GM12878 (cell line): ENCODE measurements around the gene CTNNBL1. TPM values are rescaled to one million over a fixed set of nuclear protein-coding genes. Genes with fewer than 3 reads are reported as not detected.

Source experiments
- ATAC-seq: fragments of 200-7000 bp; cut with Tn5 transposase; 3 replicates; pipeline ENCODE4 v1.9.1; 2020; ENCODE audit warnings: mild to moderate bottlenecking, moderate library complexity
- BruUV-seq: library from RNA; stranded (reverse); fragments of 400-500 nt; replicated peaks from 2 replicates; lab custom pipeline; 2021; lab: Mats Ljungman, UMichigan
- CTCF ChIA-PET: fragments of 300-600 bp; sonication (Branson Sonifier 250); formaldehyde crosslinking; extraction: SDS; loops from one replicate; lab custom pipeline; 2021; ENCODE audit warnings: inconsistent platforms; lab: Yijun Ruan, JAX
- POLR2A ChIA-PET: fragments of 350-600 bp; formaldehyde crosslinking; extraction: SDS; loops from one replicate; lab custom pipeline; 2021; ENCODE audit warnings: inconsistent platforms; lab: Charles Lee
- RAD21 ChIA-PET: fragments of 300-600 bp; sonication (Branson Sonifier 250); formaldehyde crosslinking; loops from one replicate; lab custom pipeline; 2023; ENCODE audit warnings: antibody characterized with exemption; ENCODE audit not compliant: unreplicated experiment; lab: Charles Lee
- SMC1A ChIA-PET: fragments of 300-600 bp; sonication (Branson Sonifier 250); formaldehyde crosslinking; loops from one replicate; lab custom pipeline; 2023; ENCODE audit not compliant: unreplicated experiment, uncharacterized antibody; lab: Charles Lee
- DNase-seq: peaks from one replicate; pipeline ENCODE4 v3.0.0-alpha.2; 2011; ENCODE audit warnings: low read depth, low spot score
- FAIRE-seq: peaks from 3 replicates; lab custom pipeline; 2011; peaks lifted over from hg19 to GRCh38; lab: Jason Lieb, UNC
- H2AFZ ChIP-seq: 2 replicates; pipeline ENCODE4 v1.6.0; 2011; ENCODE audit warnings: low read depth, low read length, control low read depth; ENCODE audit not compliant: control insufficient read depth
- H3K27ac ChIP-seq: 2 replicates; pipeline ENCODE4 v1.5.1; 2011; ENCODE audit warnings: control low read depth; ENCODE audit not compliant: control insufficient read depth, insufficient read depth
- H3K27me3 ChIP-seq, 2 experiments: replicated peaks in 1 of 2; 2 replicates each; pipeline versions ENCODE4 v1.6.0 to v1.6.1; 2011; ENCODE audit warnings: low read length in 1 of 2; ENCODE audit not compliant: control insufficient read depth in 2 of 2, insufficient read depth in 2 of 2
- H3K36me3 ChIP-seq, 2 experiments: 2 replicates each; pipeline ENCODE4 v1.5.1; 2011; ENCODE audit warnings: low read length in 1 of 2; ENCODE audit not compliant: control insufficient read depth in 2 of 2, insufficient read depth in 2 of 2
- H3K4me1 ChIP-seq: 2 replicates; pipeline ENCODE4 v1.6.1; 2011; ENCODE audit warnings: mild to moderate bottlenecking, low read length, moderate library complexity, mixed read lengths; ENCODE audit not compliant: control insufficient read depth, insufficient read depth
- H3K4me2 ChIP-seq: 2 replicates; pipeline ENCODE4 v1.6.0; 2011; ENCODE audit warnings: control low read depth; ENCODE audit not compliant: control insufficient read depth, insufficient read depth
- H3K4me3 ChIP-seq: fragments of 200-600 bp; sonication (generic); 2 replicates; pipeline ENCODE4 v1.5.1; 2016
- H3K79me2 ChIP-seq: 2 replicates; pipeline ENCODE4 v1.6.0; 2011; ENCODE audit warnings: low read length; ENCODE audit not compliant: control insufficient read depth, insufficient read depth
- H3K9ac ChIP-seq: 2 replicates; pipeline ENCODE4 v1.8.0; 2011; ENCODE audit warnings: low read length, control low read depth, mixed read lengths; ENCODE audit not compliant: control insufficient read depth, insufficient read depth
- H3K9me3 ChIP-seq: replicated peaks from 3 replicates; pipeline ENCODE4 v1.5.1; 2011; ENCODE audit warnings: mild to moderate bottlenecking, low read length; ENCODE audit not compliant: control insufficient read depth, insufficient read depth
- H4K20me1 ChIP-seq: 2 replicates; pipeline ENCODE4 v1.6.0; 2011; ENCODE audit not compliant: control insufficient read depth, insufficient read depth
- CBX3 ChIP-seq: fragments of 200-600 bp; sonication (generic); IDR thresholded peaks from 2 replicates; pipeline ENCODE4 v1.6.1; 2016; ENCODE audit warnings: low read depth, borderline replicate concordance
- FOXK2 ChIP-seq: fragments of 450-650 bp; IDR thresholded peaks from 2 replicates; pipeline ENCODE4 v1.6.1; 2017; ENCODE audit warnings: mild to moderate bottlenecking, moderate library complexity
- GATAD2B ChIP-seq: fragments of 450-650 bp; conservative IDR thresholded peaks from 2 replicates; pipeline ENCODE4 v1.6.1; 2017; ENCODE audit warnings: low read depth, mild to moderate bottlenecking, moderate library complexity
- HDGF ChIP-seq: fragments of 450-650 bp; IDR thresholded peaks from 2 replicates; pipeline ENCODE4 v1.6.1; 2016; ENCODE audit warnings: antibody characterized with exemption
- JUNB ChIP-seq: IDR thresholded peaks from 2 replicates; pipeline ENCODE4 v1.6.1; 2016; ENCODE audit warnings: antibody characterized with exemption, mild to moderate bottlenecking
- KAT2A ChIP-seq: conservative IDR thresholded peaks from 2 replicates; pipeline ENCODE4 v1.6.1; 2011; ENCODE audit warnings: low read depth, low read length; ENCODE audit not compliant: control insufficient read depth
- MXI1 ChIP-seq: fragments of 150-350 bp; IDR thresholded peaks from 2 replicates; pipeline ENCODE4 v1.6.1; 2011; ENCODE audit warnings: low read depth, mild to moderate bottlenecking, inconsistent platforms, low read length, improper control_type of control experiment
- NR2C1 ChIP-seq: fragments of 450-650 bp; IDR thresholded peaks from 2 replicates; pipeline ENCODE4 v1.6.1; 2017; ENCODE audit warnings: antibody characterized with exemption, mild to moderate bottlenecking, moderate library complexity
- RAD51 ChIP-seq: fragments of 450-650 bp; IDR thresholded peaks from 2 replicates; pipeline ENCODE4 v1.6.1; 2016; ENCODE audit warnings: moderate library complexity, mild to moderate bottlenecking, inconsistent platforms
- SRF ChIP-seq, 2 experiments: IDR thresholded peaks; 2 replicates each; pipeline ENCODE4 v1.6.1; 2011; ENCODE audit warnings: low read depth in 2 of 2, low read length in 2 of 2, mild to moderate bottlenecking in 1 of 2, moderate library complexity in 1 of 2
- ZSCAN29 ChIP-seq: fragments of 450-650 bp; IDR thresholded peaks from 2 replicates; pipeline ENCODE4 v1.6.1; 2017; ENCODE audit warnings: mild to moderate bottlenecking, moderate library complexity
- WGBS: methylation state at CpG from one replicate; pipeline ENCODE4 v1.1.6; 2016; ENCODE audit warnings: low lambda C conversion rate; ENCODE audit not compliant: insufficient replicate concordance, insufficient coverage; ENCODE audit errors: missing lambda C conversion rate; 5-methylcytosine and 5-hydroxymethylcytosine counted together
- in situ Hi-C: fragments of 300-500 bp; cut with MboI; formaldehyde crosslinking; loops from 9 replicates; pipeline ENCODE4 v1.14.3; 2018; ENCODE audit warnings: mixed read lengths
- intact Hi-C: fragments of 100-400 bp; cut with micrococcal nuclease; formaldehyde crosslinking; loops from one replicate; pipeline ENCODE4 v1.14.2; 2022; ENCODE audit not compliant: unreplicated experiment
- polyA plus RNA-seq, 11 experiments: library from polyadenylated mRNA; depleted of rRNA in 4 of 11; unstranded in 6 of 11; stranded (reverse) in 5 of 11; fragments of >200 nt; fragmentation: Nextera tagmentation in 4 of 11; fragmentation: Illumina TruSeq in 1 of 11; extraction: Ambion mirVana in 4 of 11; extraction: Trizol in 1 of 11; gene quantifications; 1 replicate in 1 of 11; 2 replicates in 10 of 11; pipeline versions ENCODE4 v1.2.1 to v1.2.3, GENCODE V29; 2011 to 2016; ENCODE audit warnings: inconsistent platforms in 2 of 11, missing spikeins in 2 of 11, low read depth in 1 of 11
- total RNA-seq, 4 experiments: library from RNA; depleted of rRNA in 3 of 4; stranded (reverse); fragments of >200 nt in 3 of 4; fragmentation: Illumina TruSeq in 1 of 4; extraction: Trizol in 1 of 4; gene quantifications; 2 replicates each; pipeline versions ENCODE4 v1.2.1 to v1.2.3, GENCODE V29; 2013 to 2021
- TF ChIP-seq, protein P1 (sequence below): IDR thresholded peaks from 2 replicates; pipeline ENCODE4 v1.6.1; 2012; ENCODE audit warnings: low read depth, low read length, improper control_type of control experiment
- TF ChIP-seq, protein P2 (sequence below): fragments of 450-650 bp; IDR thresholded peaks from 2 replicates; pipeline ENCODE4 v1.6.1; 2018; ENCODE audit warnings: mild to moderate bottlenecking, low read depth, moderate library complexity; ENCODE audit not compliant: partially characterized antibody
- TF ChIP-seq, protein P3 (sequence below): fragments of 450-650 bp; formaldehyde crosslinking; IDR thresholded peaks from 2 replicates; pipeline ENCODE4 v1.4.0; 2022; ENCODE audit warnings: mild to moderate bottlenecking, moderate library complexity
- TF ChIP-seq, protein P4 (sequence below): IDR thresholded peaks from 2 replicates; pipeline ENCODE4 v1.6.1; 2011; ENCODE audit warnings: borderline replicate concordance, low read depth, mild to moderate bottlenecking, moderate library complexity, mixed read lengths, low read length; ENCODE audit not compliant: insufficient read depth; ENCODE audit errors: extremely low read length

Gene CTNNBL1
- total and polyA plus RNA-seq, 10 of the 15 experiments (the other 5 are each of a cell fraction or from before 2014, with no cell fraction given): 43.1 to 102 (median 67.8) TPM

DNA sequence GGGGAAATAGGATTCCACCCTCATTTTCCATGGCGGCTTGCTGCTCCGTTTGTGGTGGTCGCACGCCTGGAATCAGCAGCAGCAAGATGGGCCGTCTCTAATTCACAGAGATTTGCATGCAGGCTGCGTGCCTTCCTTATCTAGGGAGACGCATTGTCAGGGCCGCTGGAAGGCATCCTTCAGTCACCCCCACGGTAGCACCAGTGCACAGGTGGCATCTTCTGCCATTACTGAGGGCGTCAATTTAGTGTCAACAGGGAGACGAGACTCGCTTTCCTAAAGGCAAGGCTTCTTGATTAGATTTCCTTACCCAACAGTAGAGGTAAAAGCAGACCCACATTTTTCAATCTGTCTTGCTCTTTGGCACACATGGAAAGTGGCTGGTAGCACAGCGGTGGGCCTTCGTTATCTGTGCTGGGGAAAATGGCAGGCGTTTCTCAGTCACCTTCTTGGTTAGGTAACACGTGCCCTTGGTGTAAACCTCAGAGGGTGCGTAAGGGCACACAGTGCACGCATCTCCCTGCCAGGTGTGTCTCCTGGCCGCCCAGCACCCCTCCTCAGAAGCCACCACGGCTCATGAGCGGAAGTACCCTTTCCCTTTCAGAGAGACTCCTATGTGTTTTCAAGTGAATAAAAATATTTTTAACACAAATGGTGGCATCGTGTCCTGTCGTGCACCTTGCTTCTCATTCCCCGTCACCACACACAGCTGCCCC is 181.8 kb downstream of the CTNNBL1 start:
- Histone ChIP-seq H3K36me3 (peaks cover 3 to 6% of the 10 kb centered on the region in 2 experiments; a peak in 3 of 4 replicates), H3K4me3 (no peak overlapping the region), H3K4me1 (no peaks in the 10 kb centered on the region), H2AFZ (no peak overlapping the region), H3K27me3 (no peaks in the 10 kb centered on the region), H3K9ac (no peak overlapping the region), H3K4me2 (no peak overlapping the region), H3K9me3 (no peaks in the 10 kb centered on the region), H3K79me2 (no peaks in the 10 kb centered on the region), H3K27ac (no peak overlapping the region), H4K20me1 (no peaks in the 10 kb centered on the region)
- 96% methylated on average over 24 of the region's 24 CpGs for WGBS
- ATAC-seq (no peak), FAIRE-seq (no peak), DNase-seq (no peak)
- intact Hi-C loops: no loop called here
- SMC1A ChIA-PET: no interaction called here
- POLR2A ChIA-PET: no interaction called here
- in situ Hi-C loops: no loop called here
- BruUV-seq: no TSS peak
- RAD21 ChIA-PET: no interaction called here
- CTCF ChIA-PET: interaction anchor here (1.6 kb wide), 1 partner anchor 25 kb away, joined by 3 read pairs; no protein-coding TSS in a partner anchor
- TF ChIP-seq KAT2A (no peak), GATAD2B (no peak), HDGF (no peak), CBX3 (no peak), RAD51 (no peak), FOXK2 (no peak), NR2C1 (no peak), MXI1 (no peak), SRF (IDR thresholded peaks at IDR 0.05; ENCODE audit: low read depth in 2 of 2, low read length in 2 of 2) (no peak), ZSCAN29 (no peak), JUNB (no peak)
- TF ChIP-seq, protein P1, sequence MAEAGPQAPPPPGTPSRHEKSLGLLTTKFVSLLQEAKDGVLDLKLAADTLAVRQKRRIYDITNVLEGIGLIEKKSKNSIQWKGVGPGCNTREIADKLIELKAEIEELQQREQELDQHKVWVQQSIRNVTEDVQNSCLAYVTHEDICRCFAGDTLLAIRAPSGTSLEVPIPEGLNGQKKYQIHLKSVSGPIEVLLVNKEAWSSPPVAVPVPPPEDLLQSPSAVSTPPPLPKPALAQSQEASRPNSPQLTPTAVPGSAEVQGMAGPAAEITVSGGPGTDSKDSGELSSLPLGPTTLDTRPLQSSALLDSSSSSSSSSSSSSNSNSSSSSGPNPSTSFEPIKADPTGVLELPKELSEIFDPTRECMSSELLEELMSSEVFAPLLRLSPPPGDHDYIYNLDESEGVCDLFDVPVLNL: no peak
- TF ChIP-seq, protein P2, sequence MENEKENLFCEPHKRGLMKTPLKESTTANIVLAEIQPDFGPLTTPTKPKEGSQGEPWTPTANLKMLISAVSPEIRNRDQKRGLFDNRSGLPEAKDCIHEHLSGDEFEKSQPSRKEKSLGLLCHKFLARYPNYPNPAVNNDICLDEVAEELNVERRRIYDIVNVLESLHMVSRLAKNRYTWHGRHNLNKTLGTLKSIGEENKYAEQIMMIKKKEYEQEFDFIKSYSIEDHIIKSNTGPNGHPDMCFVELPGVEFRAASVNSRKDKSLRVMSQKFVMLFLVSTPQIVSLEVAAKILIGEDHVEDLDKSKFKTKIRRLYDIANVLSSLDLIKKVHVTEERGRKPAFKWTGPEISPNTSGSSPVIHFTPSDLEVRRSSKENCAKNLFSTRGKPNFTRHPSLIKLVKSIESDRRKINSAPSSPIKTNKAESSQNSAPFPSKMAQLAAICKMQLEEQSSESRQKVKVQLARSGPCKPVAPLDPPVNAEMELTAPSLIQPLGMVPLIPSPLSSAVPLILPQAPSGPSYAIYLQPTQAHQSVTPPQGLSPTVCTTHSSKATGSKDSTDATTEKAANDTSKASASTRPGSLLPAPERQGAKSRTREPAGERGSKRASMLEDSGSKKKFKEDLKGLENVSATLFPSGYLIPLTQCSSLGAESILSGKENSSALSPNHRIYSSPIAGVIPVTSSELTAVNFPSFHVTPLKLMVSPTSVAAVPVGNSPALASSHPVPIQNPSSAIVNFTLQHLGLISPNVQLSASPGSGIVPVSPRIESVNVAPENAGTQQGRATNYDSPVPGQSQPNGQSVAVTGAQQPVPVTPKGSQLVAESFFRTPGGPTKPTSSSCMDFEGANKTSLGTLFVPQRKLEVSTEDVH: no peak
- TF ChIP-seq, protein P3, sequence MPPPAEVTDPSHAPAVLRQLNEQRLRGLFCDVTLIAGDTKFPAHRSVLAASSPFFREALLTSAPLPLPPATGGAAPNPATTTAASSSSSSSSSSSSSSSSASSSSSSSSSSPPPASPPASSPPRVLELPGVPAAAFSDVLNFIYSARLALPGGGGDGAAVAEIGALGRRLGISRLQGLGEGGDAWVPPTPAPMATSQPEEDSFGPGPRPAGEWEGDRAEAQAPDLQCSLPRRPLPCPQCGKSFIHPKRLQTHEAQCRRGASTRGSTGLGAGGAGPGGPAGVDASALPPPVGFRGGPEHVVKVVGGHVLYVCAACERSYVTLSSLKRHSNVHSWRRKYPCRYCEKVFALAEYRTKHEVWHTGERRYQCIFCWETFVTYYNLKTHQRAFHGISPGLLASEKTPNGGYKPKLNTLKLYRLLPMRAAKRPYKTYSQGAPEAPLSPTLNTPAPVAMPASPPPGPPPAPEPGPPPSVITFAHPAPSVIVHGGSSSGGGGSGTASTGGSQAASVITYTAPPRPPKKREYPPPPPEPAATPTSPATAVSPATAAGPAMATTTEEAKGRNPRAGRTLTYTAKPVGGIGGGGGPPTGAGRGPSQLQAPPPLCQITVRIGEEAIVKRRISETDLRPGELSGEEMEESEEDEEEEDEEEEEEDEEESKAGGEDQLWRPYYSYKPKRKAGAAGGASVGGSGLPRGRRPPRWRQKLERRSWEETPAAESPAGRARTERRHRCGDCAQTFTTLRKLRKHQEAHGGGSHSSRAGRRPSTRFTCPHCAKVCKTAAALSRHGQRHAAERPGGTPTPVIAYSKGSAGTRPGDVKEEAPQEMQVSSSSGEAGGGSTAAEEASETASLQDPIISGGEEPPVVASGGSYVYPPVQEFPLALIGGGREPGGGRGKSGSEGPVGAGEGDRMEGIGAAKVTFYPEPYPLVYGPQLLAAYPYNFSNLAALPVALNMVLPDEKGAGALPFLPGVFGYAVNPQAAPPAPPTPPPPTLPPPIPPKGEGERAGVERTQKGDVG (CRISPR knock-in tag): no peak
- TF ChIP-seq, protein P4, sequence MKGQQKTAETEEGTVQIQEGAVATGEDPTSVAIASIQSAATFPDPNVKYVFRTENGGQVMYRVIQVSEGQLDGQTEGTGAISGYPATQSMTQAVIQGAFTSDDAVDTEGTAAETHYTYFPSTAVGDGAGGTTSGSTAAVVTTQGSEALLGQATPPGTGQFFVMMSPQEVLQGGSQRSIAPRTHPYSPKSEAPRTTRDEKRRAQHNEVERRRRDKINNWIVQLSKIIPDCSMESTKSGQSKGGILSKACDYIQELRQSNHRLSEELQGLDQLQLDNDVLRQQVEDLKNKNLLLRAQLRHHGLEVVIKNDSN: no peak
